Prostate gland (tissue), 2 donors: ENCODE results near the gene NOTCH1. TPM values are rescaled to one million over a fixed set of nuclear protein-coding genes. Genes with fewer than 3 reads are reported as not detected.

ENCODE experiments used
- DNase-seq: peaks from one replicate; pipeline ENCODE4 v3.0.0-alpha.2; 2019; ENCODE audit warnings: low spot score
- H3K27ac ChIP-seq, 2 donors: fragments of 200-600 bp; sonication (generic); 2 replicates each; pipeline ENCODE4 v1.5.1; 2017 to 2019
- H3K27me3 ChIP-seq: fragments of 200-600 bp; sonication (generic); replicated peaks from 2 replicates; pipeline ENCODE4 v1.5.1; 2019; ENCODE audit not compliant: insufficient read depth
- H3K36me3 ChIP-seq, 2 donors: fragments of 200-600 bp; sonication (generic); 1 replicate in 1 of 2; 2 replicates in 1 of 2; pipeline versions ENCODE4 v1.5.1 to v1.8.1; 2017 to 2019
- H3K4me1 ChIP-seq: fragments of 200-600 bp; sonication (generic); replicated peaks from 2 replicates; pipeline ENCODE4 v1.5.1; 2019
- H3K4me3 ChIP-seq, 2 donors: fragments of 200-600 bp; sonication (generic); 2 replicates each; pipeline ENCODE4 v1.5.1; 2017 to 2019
- H3K9me3 ChIP-seq: fragments of 200-600 bp; sonication (generic); 2 replicates; pipeline ENCODE4 v1.5.1; 2017
- POLR2A ChIP-seq: fragments of 450-650 bp; IDR thresholded peaks from one replicate; pipeline ENCODE4 v1.6.1; 2016; ENCODE audit warnings: antibody characterized with exemption, mild to moderate bottlenecking
- POLR2AphosphoS5 ChIP-seq: sonication (generic); formaldehyde crosslinking; IDR thresholded peaks from one replicate; pipeline ENCODE4 v1.6.1; 2017; ENCODE audit warnings: antibody characterized with exemption
- WGBS: methylation state at CpG from one replicate; pipeline ENCODE4 v1.1.5; 2018; 5-methylcytosine and 5-hydroxymethylcytosine counted together
- intact Hi-C: fragments of 100-400 bp; cut with DNase I; formaldehyde crosslinking; loops from one replicate; pipeline ENCODE4 v1.14.2; 2022
- total RNA-seq, 2 donors: library from RNA; depleted of rRNA; stranded (reverse); fragments of >200 nt; gene quantifications; one replicate each; pipeline ENCODE4 v1.1.0, GENCODE V29; 2016
- TF ChIP-seq, protein P1 (sequence below), 4 experiments: fragments of 200-600 bp in 2 of 4; fragments of 450-650 bp in 2 of 4; sonication (generic) in 2 of 4; IDR thresholded peaks; 1 replicate in 3 of 4; 2 replicates in 1 of 4; pipeline ENCODE4 v1.5.1; 2016 to 2019; ENCODE audit warnings: antibody characterized with exemption in 4 of 4, mild to moderate bottlenecking in 2 of 4, moderate library complexity in 2 of 4

The NOTCH1 gene
- total RNA-seq, 2 donors from 2014 or later: 38.0 to 63.3 TPM

DNA sequence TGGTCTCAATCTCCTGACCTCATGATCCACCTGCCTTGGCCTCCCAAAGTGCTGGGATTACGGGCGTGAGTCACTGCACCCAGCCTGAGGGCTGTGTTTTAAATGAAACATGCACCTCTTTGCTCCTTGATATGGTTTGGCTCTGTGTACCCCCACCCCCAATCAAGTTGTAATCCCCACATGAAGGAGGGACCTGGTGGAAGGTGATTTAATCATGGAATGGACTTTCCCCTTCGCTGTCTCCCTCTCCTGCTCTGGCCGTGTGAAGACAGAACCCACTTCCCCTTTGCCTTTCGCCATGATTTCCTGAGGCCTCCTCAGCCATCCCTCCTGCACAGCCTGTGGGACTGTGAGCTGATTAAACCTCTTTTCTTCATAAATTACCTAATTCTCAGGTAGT, 12.5 kb upstream of the NOTCH1 start:
- Histone ChIP-seq H3K27ac (no peak overlapping the region), H3K27me3 (no peaks in the 10 kb centered on the region), H3K9me3 (no peaks in the 10 kb centered on the region), H3K4me3 (no peak overlapping the region), H3K36me3 (no peaks in the 10 kb centered on the region), H3K4me1 (no peaks in the 10 kb centered on the region)
- 61% methylated on average over 5 of the region's 5 CpGs for WGBS
- TF ChIP-seq POLR2AphosphoS5 (no peak), POLR2A (no peak)
- TF ChIP-seq, protein P1, sequence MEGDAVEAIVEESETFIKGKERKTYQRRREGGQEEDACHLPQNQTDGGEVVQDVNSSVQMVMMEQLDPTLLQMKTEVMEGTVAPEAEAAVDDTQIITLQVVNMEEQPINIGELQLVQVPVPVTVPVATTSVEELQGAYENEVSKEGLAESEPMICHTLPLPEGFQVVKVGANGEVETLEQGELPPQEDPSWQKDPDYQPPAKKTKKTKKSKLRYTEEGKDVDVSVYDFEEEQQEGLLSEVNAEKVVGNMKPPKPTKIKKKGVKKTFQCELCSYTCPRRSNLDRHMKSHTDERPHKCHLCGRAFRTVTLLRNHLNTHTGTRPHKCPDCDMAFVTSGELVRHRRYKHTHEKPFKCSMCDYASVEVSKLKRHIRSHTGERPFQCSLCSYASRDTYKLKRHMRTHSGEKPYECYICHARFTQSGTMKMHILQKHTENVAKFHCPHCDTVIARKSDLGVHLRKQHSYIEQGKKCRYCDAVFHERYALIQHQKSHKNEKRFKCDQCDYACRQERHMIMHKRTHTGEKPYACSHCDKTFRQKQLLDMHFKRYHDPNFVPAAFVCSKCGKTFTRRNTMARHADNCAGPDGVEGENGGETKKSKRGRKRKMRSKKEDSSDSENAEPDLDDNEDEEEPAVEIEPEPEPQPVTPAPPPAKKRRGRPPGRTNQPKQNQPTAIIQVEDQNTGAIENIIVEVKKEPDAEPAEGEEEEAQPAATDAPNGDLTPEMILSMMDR (IDR thresholded peaks at IDR 0.05): no peak
- DNase-seq: no peak
- intact Hi-C loops: no loop called here

DNA sequence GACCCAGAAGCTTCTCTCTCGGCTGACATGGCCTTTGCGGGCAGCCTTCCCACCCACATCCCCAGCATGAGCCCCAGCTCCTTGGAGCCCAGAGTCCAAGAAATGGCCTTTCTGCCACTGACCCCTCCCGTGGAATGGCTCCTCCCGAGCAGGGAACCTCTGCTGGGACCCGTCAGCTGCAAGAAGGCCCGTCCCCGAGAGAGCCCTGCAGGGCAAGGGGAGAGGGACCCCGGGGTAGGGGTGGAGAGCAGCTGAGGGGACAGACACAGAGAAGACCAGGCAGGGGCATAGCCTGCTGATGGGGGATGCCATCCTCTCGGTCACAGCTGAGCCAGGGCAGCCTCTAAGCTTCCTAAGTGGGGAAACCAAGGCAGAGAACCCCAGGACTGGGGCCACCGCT, 11.2 kb upstream of the NOTCH1 start:
- intact Hi-C loops: no loop called here
- Histone ChIP-seq H3K27ac (no peak overlapping the region), H3K27me3 (no peaks in the 10 kb centered on the region), H3K36me3 (no peaks in the 10 kb centered on the region), H3K4me3 (no peak overlapping the region), H3K4me1 (no peaks in the 10 kb centered on the region), H3K9me3 (no peaks in the 10 kb centered on the region)
- no peak for DNase-seq
- TF ChIP-seq POLR2AphosphoS5 (no peak), POLR2A (no peak)
- TF ChIP-seq, protein P1 (IDR thresholded peaks at IDR 0.05): no peak
- WGBS: 89% methylated on average over 10 of the region's 10 CpGs

DNA sequence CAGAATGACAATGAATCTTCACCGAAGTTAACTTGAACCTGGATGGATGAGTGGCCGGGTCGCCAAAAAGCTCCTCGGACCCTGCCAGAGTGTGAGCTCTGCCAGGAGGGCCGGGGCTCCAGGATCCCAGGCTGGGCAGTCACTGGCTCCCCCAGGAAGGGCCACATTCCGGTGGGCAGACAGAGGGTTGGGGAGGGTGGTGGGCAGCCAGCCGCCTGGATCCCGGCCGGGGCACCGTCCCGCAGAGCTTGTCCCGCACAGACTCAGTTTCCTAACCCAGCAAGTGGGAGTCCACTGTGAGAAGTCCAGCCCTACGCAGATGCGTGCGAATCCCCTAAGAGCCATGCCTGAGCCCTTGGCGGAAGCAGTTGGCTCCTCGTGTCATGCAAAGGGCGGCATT, 10.3 kb upstream of the NOTCH1 start:
- peaks cover 8% of the 10 kb centered on the region for H3K4me1 ChIP-seq
- no peak overlapping the region for H3K4me3 ChIP-seq
- H3K9me3 ChIP-seq: no peaks in the 10 kb centered on the region
- TF ChIP-seq POLR2A (no peak), POLR2AphosphoS5 (no peak)
- TF ChIP-seq, protein P1 (IDR thresholded peaks at IDR 0.05): no peak
- no peak overlapping the region for H3K27ac ChIP-seq
- H3K36me3 ChIP-seq: no peaks in the 10 kb centered on the region
- no peak for DNase-seq
- no peaks in the 10 kb centered on the region for H3K27me3 ChIP-seq
- intact Hi-C loops: no loop called here
- 87% methylated on average over 11 of the region's 18 CpGs for WGBS

DNA sequence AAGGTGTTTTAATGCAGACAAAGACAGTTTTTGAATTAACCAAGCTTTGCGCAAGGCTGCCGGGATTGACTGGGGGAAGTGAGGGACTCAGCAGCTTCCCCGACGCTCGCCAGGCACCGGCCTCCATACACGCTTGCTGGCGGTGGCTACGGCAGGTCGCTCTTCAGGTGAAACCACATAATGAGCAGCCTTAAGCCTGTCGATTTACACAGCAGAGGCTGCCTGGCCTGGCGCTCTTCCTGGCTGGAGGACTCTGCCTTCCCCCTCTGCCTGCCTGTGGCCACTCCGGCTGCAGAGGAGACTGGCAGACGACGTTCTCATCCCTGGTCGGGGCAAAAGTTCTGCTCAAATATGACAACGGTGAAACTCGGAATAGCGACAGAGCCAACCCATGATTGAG, 9.0 kb upstream of the NOTCH1 start:
- TF ChIP-seq, protein P1 (IDR thresholded peaks at IDR 0.05): no peak
- TF ChIP-seq POLR2AphosphoS5: peak; percentile 30
- intact Hi-C loops: no loop called here

DNA sequence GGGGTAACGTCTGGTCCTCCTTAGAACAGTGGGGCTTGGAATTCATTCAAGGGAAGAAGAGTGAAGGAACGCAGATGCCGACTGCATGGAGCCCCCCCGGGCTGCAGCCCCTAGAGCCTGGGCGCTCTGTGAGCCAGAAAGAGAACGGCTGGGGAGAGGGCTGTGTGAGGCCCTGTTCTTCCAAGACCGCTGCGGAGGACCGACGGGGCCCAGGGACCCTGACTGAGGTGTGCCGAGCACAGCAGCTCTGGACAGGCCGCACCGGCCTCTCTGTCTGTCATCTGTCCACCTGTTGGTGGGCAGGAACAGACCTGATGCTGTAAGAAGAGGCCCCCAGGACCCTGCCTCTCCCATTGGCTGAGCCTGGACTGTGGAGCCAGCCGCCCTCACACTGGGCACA, 7.7 kb upstream of the NOTCH1 start:
- no peak for DNase-seq
- no peak for TF ChIP-seq POLR2AphosphoS5
- TF ChIP-seq, protein P1 (IDR thresholded peaks at IDR 0.05): no peak
- no peak for TF ChIP-seq POLR2A
- Histone ChIP-seq H3K36me3 (no peaks in the 10 kb centered on the region), H3K27ac (no peak overlapping the region), H3K9me3 (no peaks in the 10 kb centered on the region), H3K4me3 (no peak overlapping the region), H3K4me1 (peaks cover 12% of the 10 kb centered on the region), H3K27me3 (no peaks in the 10 kb centered on the region)
- 89% methylated on average over 14 of the region's 14 CpGs for WGBS
- intact Hi-C loops: no loop called here

More for the DNA sequence above, 9.0 kb upstream of the NOTCH1 start:
- no peaks in the 10 kb centered on the region for H3K36me3 ChIP-seq
- no peak overlapping the region for H3K4me3 ChIP-seq
- peaks cover 12% of the 10 kb centered on the region for H3K4me1 ChIP-seq
- H3K27me3 ChIP-seq: no peaks in the 10 kb centered on the region
- H3K9me3 ChIP-seq: no peaks in the 10 kb centered on the region
- peak; percentile 60 for DNase-seq
- peak overlapping the region in 1 of 2 donors; percentile 26 for H3K27ac ChIP-seq
- WGBS: 40% methylated on average over 19 of the region's 19 CpGs
